Activated T-cell treated with anti-CD3 and anti-CD28 coated beads for 48 hours (primary cell): ENCODE data around the gene RASA4.
"Not testable (repeated sequence)": the region's sequence is repeated elsewhere in the genome, so short reads cannot be mapped to it uniquely, and the experiment has no call there.

ENCODE experiments used
- DNase-seq: peaks from one replicate; pipeline ENCODE4 v3.0.0-alpha.2; 2020; ENCODE audit warnings: low read depth

The RASA4 gene

DNA sequence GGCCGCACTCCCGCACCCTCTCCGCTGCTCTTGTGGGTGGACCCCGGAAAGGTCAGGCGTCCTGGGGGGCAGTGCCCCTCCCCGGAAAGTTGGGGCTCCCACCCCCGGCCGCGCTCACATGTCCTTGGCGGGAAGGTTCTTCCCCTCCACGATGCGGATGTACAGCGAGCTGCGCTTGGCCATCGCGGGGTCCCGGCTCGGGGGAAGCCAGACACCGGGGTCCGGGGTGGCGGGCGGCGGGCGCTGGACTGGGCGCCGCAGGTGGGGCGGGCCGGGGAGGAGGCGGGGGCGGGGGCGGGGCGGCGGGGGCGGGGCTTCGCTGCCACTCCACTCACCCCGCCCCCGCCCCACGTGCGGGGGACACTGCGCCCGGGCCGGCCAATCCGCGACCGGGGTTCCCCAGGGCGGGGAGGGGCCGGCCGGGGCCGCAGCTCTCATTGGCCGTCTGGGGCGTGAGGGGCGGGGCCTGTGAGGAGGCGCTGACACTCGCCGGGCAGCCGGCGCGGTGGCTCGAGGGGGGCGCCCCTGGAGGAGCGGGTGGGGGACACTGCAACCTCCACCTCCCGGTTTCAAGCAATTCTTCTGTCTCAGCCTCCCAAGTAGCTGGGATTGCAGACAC, at the start of gene RASA4:
RASA4 (minus strand) TSS at position 250 of the 619 bp plus-strand sequence; CDS start at position 183, 67 bp downstream.
- DNase-seq: not testable (repeated sequence)

DNA sequence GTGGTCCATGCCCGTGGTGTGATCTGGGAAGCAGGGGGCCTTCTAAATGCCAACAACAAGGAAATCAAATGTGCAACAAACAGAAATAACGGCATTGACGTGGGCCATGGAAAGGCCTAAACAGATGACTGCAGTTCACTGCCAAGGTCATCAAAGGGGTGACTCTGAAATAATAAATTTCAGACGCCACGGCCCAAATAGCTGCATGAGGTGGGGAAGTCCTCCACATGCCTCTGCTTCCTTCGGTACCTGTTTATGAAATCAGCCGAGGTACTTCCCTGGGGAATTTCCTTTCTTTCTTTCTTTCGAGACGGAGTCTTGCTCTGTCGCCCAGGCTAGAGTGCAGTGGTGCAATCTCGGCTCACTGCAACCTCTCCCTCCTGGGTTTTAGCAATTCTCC, 48.2 kb upstream of the RASA4 start:
- DNase-seq: not testable (repeated sequence)

DNA sequence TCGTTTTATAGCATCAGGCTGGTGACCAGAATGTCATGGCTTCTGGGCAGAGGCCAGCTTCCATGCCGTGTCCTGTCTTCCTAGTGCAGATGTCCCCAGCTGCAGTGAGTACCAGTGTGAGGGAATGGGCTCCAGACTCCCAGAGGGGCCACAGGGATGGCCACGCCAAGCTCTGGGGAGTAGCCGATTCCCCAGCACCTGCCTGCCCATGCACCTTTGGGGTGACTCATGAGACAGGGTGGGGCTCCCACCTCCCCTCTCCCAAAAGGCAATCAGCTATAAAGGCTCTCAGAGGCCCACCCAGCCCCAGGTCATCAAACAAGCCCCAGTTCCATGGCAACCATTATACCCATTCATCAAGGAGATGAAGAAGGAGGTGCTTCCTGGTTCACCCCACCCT, 33.4 kb upstream of the RASA4 start, which contains the start of gene SPDYE2B:
SPDYE2B (plus strand) TSS at position 396 of the 400 bp plus-strand sequence. CDS start 2,030 bp downstream, outside the sequence.
- DNase-seq: not testable (repeated sequence)

DNA sequence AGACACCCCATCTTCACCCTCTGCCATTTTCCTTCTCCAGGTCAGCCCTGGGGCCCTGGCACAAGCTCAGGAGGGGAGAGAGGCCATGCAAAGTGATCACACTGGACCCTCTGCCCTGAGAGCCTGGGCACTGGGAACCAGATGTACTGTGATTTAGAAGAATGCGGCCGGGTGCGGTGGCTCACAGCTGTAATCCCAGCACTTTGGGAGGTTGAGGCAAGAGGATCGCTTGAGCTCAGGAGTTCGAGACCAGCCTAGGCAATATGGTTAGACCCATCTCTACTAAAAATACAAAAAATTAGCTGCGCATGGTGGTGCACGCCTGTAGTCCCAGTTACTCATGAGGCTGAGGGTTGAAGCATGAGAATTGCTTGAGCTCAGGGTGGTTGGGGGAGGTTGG, 31.3 kb upstream of the RASA4 start:
- DNase-seq: not testable (repeated sequence)

DNA sequence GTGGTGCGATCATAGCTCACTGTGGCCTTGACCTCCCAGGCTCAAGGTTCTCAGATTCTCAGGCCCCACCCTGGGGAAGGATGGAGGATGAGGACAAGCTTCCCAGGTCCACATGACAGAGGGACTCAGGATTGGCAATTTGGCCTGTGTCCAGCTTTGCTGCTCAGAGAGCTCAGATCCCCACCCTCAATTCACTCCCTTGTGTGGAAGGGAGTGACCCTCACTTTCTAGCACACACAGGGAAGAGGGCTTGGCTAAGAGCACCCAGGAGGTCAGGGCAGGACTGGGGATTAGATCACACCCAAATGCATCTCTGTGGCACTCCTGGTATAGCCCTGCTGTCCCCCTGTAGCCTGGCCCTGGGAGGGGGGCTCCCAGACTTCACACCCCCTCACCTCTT, 26.8 kb upstream of the RASA4 start:
- DNase-seq: not testable (repeated sequence)

DNA sequence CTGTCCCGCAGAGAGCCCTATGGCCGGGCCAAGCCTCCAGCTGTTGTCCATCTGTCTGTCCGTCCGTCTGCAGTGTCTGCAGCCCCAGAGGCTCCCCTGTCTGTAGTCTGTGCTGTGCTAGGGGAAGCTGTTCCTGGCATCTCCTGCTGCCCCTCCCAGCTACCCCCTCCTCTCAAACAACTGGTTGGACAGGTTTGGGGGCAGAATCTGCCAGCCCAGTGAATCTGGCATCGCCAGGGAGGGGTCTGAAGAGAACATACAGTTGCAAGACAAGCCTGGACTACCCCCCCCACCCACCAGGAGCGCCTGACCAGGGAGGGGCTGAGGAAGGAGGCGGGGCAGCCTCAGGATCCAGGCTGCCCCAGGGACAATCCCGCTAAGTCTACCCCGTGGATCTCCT, 26.1 kb upstream of the RASA4 start, which contains the start of gene UPK3BL1:
UPK3BL1 (minus strand) TSS at position 101 of the 400 bp plus-strand sequence; CDS start at position 51, 50 bp downstream.
- DNase-seq: not testable (repeated sequence)

DNA sequence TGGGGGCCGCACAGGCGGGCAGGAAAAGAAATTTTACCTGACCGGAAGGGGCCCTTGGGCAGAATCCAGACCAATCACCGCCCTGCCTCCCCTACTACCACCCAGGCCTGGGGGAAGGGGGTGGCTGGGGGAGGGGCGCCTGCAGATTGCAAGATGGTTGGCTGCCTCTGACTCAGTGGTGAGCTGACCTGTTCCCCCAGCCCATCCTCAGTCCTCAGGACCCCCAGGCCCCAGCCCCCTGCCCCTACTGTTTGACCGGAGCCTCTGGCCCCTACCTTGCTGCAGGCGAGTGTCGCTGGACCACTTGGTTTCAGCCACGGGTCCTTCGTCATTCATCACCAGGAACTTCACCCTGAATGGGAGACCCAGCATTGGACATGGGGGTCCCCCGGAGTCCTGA, 22.3 kb upstream of the RASA4 start:
- DNase-seq: not testable (repeated sequence)

DNA sequence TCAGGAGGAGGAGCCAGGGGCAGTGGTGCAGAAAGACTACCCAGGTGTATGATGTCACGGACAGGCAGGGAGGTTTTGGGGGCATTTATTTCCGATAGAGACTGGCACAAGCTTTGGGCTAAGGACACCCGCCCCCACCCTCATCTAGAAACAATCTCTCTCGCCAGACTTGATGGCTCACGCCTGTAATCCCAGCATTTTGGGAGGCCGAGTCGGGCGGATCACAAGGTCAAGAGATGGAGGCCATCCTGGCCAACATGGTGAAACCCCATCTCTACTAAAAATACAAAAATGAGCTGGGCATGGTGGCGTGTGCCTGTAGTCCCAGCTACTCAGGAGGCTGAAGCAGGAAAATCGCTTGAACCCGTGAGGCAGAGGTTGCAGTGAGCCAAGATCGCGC, 20.4 kb upstream of the RASA4 start:
- not testable (repeated sequence) for DNase-seq

DNA sequence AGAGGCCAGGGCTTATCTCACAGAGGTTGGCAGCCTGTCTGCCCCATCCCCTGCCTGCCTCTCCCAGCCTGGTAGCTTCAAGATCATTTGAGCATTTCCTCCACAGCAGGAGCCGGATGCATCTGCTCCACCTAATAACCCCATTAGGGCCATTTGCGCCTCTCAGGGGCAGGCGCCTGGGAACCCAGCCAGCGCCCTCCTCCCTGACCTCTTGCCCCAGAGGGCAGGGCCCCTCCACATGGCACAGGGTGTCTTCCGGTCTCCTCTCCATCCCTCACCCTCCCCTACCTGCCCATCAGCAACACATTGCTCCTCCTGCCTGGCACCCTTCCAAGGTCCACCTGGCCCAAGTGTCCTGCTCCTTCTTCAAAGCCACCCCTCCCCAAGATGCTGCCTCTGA, 18.8 kb upstream of the RASA4 start:
- DNase-seq: not testable (repeated sequence)

DNA sequence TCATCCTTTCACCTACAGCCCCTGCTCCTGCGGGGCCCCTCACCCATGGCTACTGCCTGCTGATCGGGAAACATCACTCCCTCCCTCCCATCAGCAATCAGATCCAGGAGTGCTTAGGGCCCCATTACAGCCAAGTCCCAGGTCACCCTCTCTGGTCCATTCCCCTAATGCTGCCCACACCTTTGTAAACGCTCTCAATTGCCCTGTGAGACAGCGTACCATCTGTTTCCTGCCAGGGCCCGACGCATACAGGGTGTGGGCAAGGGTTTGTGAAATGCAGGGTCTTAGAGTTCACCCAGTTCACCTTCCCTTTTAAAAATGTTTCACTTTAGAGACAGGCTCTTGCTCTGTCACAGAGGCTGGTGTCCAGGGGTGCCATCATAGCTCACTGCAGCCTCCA, 17.7 kb upstream of the RASA4 start:
- DNase-seq: not testable (repeated sequence)

DNA sequence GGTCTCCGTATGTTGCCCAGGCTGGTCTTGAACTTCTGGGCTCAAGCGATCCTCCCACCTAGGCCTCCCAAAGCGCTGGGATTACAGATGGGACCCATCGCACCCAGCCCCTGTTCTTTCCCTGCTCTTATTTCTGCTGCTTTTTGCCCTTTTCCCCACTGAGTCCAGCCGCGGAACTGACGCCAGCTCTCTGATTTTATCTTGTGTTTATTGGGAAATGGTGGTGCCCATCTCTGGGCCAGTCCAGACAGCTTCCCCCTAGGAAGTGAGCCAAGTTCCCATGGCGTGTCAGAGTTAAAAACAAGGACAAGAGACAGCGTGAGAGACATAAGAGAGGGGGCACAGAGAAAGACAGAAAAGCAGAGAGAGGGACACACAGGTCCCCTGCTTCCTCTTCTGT, 14.1 kb upstream of the RASA4 start:
- DNase-seq: not testable (repeated sequence)

DNA sequence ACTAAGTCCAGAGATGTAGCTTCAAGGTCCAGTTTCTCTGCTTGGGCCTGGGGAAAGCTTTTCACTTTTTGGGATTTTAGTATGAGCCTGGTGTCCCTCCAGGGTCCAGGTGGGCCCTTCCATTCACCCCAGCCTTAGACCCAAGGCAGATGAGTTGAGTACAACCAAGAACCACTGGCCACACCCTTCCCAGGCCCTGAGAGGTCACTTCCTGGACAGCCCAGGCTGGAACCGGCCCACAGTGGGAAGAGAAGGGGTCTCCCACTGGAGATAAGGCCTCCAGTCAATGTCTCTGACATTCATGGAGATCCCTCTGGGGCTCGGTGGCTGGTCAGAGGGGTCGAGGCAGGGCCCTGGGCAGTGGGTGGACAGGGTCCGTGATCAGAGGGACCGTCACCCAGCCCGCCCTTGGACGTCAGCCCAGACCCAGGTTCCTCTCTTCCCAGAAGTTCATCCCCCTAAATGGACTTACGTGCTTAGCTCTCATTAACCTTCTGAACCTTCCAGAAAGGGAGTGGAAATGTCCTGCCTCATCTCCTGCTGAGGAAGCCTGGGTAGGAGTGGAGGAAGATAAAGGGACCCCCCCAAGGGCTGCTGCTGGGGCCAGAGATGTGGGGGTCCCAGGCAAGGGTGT, 10.8 kb upstream of the RASA4 start:
- not testable (repeated sequence) for DNase-seq

DNA sequence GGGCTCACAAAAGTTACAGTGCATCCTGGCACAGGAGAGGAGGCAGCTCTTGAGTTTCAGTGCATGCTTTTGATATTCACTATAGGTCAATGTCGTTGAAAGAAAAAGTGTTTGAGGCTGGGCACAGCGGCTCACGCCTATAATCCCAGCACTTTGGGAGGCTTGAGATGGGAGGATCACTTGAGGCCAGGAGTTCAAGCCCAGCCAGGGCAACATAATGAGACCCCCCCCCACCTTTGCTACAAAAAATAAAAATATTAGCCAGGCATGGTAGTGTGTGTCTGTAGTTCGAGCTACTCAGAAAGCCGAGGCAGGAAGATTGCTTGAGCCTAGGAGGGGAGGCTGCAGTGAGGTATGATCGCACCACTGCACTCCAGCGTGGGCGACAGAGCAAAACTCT, 1.6 kb upstream of the RASA4 start:
- DNase-seq: not testable (repeated sequence)

DNA sequence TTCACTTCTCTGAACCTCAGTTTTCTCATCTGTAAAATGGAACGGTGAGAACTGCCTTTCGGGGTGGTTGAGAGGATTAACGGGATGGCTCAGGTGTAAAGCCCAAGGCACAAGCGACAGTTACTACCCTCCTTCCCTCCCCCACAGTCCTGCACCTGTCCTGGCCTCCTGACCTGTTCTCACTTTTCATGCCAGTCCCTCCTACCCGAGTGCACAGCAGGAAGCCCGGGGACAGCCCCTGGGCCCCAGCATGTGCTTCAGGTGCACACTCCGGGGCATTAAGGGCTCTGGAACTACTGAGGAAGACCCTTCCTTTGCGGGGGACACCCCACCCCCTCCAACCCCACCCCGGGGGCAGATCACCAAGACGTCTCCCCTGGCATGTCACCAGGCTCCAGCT, 626 bp downstream of the RASA4 start:
- DNase-seq: not testable (repeated sequence)

DNA sequence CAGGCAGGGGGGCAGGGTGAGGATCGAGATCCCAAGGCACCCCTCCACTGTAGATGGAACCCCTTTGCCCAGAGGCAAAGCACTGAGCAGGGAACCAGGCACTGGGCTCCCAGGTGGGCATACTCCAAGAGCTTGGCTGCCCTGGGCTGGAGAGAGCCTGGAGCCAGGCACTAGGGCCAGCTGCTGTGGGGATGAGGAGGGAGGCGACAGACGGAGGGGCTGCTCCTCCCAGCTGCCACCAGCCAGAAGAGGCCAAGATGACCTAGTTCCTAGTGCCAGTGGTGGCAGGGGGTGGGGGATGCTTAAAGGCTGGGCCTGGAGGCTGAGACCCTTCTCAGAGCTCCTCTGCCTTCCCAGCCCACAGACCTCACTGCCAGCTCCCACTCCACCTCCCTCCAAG, 1.7 kb downstream of the RASA4 start:
- DNase-seq: not testable (repeated sequence)

DNA sequence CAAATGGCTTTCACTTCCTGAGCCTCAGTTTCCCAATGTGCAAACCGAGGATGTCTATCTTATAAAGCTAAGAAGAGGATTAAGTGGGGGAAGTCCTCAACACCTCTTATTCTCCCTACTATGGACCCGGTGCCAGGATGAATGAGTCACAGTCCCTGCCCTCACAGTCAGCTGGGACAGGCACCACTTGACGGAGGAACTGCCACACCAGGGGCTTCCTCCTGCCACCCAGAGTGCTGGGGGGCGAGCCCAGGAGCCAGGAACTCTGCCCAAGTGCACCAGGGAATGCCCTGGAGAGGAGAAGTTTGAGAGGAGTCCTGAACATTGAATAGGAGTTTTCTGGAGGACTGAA, 2.2 kb downstream of the RASA4 start:
- DNase-seq: not testable (repeated sequence)

DNA sequence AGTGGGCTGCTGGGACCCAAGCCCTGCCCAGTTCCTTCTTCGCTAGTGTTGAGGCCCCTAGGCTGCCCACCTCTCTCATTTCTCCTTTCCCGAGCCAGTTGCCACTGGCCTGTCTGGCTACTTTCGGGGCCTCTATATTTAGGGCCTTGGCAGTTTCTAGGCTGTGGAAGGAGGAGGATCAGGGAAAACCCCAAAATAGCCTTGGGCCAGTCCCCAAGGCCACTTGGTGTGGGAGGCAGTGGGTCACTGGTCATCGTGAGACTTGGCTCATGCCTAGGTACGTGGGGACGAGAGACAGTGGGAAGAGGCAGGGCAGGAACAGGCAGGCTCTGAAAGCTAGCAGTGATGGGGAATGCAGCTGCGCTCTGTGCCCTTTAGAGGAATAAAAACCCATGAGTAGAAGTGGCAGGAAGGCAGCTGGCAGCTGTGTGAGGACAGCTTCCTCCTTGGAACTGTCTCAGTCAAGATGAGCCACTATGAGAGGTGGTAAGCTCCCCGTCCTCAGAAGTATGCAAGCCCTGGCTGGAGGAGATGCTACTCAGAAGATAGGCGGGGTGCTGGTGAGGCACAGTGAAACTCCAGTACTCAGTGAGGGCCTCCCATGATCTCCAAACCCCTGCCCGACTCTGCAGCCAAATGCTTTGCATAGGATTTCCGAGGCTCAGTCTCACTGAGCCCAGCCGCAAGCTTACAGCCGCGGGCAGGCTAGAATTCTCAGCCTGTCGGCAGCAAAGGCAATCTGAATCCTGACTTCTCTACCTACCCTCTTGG, 2.8 kb downstream of the RASA4 start:
- DNase-seq: not testable (repeated sequence)

DNA sequence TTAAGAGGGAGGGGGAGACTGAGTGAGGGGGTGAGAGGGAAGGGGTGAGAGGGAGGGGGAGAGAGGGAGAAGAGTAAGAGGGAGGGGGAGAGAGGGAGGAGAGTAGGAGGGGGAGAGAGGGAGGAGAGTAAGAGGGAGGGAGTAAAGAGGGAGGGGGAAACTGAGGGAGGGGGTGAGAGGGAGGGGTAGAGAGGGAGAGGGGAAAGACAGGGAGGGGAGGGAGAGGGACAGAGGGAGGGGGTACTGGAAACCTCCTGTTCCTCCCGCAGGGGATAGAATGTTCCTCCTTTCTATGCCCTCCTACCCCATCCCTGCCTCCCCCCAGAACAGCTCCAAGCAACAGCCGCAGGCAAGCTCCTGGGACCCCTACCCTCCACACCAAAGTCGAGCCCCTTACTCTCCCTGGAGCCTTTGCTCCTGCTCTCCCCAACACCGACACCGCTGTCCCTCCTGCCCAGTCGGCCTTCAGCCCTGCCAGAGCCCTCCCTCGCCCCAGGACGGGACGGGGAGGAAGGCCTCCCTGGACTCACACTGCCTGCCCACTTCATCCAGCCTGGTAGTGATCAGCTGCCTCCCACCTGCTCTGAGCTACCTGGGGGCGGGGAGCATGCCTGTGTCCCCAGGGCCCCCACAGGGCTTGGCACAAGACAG, 4.8 kb downstream of the RASA4 start:
- DNase-seq: not testable (repeated sequence)

DNA sequence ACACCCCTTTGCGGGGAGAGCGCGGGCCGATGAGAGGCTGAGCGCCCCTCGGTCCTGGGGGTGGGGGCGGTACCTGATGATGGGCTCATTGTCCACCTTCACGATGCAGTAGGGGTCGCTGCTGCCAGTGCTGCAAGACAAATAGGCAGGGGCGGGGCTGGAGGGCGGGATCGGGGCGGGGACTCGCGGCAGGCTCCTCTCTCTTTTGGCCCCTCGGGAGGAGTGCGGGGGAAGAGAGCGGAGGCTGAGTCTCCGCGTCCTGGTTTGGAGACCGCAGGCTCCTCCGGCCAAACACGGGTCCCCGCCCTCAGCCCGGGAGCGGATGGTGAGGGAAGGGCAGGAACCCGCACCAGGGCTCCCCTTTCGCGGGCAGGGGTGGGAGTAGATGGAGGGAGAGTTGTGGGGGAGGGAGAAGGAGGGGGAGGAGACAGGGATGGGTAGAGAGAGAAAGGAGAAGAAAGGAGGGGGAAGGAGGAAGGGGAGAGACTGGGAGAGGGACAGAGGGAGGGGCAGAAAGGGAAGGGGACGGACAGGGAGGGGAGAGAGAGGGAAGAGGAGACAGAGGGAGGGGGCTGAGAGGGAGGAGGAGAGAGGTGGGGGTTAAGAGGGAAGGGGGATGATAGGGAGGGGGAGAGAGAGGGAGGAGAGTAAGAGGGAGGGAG, 5.4 kb downstream of the RASA4 start:
- not testable (repeated sequence) for DNase-seq

DNA sequence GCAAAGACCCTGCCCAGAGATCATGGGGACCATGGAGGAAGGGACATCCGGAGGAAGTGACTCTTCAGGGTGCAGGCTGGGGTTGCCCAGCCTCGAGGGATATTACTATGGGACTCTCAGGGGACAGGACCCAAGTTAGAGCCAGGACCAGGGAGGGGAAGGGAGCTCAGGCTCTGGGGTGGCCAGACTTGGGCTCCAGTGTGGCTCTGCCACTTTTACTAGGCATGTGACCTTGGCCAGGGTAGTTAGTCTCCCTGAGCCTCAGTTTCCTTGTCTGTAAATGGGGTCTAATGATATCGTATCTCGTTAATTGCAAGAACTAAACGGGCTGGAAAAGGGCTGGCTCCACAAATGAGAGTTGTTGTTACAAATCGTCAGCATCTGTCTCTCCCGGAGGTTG, 6.1 kb downstream of the RASA4 start:
- not testable (repeated sequence) for DNase-seq

DNA sequence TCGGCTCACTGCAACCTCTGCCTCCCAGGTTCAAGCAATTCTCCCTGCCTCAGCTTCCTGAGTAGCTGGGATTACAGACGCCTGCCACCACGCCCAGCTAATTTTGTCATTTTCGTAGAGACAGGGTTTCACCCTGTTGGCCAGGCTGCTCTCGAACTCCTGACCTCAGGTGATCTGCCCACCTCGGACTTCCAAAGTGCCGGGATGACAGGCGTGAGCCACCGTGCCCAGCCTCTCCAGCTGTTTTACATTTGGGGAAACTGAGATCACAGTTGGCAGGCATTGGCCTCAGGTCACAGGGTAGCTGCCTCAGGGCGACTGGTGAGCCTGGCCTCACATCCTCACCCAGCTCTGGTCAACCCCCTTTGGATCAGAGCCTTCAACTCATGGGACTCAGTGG, 6.8 kb downstream of the RASA4 start:
- not testable (repeated sequence) for DNase-seq

DNA sequence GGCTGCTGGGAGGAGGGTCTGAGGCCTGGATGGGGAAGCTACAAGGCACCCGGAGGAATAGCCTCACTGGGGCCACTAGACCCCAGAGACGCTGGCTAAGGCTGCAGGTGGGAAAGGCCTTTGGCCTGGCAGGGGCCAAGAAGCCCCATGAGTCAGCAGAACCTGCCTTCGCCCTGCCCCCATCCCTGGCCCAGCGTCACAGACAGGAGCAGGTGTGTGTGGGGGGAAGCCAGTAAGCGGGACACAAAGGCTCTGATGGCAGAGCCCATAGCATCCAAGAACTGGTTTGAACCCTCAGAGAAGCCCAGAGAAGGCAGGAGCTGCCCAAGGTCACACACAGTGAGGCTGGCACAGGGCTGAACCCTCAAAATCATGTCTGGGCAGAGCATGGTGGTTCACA, 9.7 kb downstream of the RASA4 start:
- DNase-seq: not testable (repeated sequence)
